Measurements from ENCODE around the gene HS1BP3.

Gene HS1BP3

DNA sequence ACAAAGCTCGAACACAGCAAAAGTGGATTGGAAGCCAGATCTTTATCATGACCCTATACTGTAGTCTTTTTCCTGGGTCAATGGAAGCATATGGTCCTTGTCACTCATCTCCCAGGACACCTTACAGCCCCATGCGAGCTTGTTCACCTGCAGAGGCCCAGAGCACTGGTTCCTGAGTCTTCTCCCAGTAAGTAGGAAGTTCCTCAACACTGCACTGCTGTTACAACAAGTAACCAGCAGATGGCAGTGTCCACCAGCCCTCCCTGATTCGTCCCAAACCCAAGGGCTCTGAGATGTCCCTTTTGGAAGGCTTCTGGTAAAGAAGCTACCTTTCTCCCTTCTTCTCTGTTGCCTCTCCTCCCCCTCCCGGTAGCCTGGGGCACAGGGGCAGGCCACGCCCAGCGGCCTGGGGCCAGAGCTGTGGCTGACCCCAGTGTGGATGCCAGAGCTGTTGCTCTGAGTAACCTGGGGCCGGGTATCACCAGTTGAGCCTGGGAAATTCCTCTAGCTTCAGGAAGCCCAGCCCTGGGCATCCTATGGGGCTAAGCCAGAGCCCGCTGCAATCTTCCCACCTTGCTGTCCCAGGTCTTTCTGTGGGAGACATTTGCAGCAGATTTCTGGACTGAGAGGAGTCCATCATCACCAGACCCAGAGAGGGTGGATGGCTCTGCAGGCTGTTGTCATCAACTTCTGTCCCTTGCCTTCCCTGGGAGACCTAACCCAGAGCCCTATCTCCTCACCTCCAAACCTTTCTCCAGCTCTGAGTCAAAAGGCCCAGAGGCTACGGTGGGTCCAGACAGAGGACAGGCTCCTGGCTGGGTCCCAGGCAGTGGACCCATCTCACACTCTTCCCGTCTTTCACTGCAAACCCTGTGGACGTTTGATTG lies 10.8 kb upstream of the HS1BP3 start:
- peak; percentile 81 for DNase-seq (ENCODE audit: low read depth)
- no peak overlapping the region for H3K4me3 ChIP-seq (ENCODE audit: low read depth, low read length)
- TF ChIP-seq, protein P1, sequence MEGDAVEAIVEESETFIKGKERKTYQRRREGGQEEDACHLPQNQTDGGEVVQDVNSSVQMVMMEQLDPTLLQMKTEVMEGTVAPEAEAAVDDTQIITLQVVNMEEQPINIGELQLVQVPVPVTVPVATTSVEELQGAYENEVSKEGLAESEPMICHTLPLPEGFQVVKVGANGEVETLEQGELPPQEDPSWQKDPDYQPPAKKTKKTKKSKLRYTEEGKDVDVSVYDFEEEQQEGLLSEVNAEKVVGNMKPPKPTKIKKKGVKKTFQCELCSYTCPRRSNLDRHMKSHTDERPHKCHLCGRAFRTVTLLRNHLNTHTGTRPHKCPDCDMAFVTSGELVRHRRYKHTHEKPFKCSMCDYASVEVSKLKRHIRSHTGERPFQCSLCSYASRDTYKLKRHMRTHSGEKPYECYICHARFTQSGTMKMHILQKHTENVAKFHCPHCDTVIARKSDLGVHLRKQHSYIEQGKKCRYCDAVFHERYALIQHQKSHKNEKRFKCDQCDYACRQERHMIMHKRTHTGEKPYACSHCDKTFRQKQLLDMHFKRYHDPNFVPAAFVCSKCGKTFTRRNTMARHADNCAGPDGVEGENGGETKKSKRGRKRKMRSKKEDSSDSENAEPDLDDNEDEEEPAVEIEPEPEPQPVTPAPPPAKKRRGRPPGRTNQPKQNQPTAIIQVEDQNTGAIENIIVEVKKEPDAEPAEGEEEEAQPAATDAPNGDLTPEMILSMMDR (IDR thresholded peaks at IDR 0.05; ENCODE audit: insufficient read depth, low read depth, low read length, missing control alignments) = peak; percentile 97

DNA sequence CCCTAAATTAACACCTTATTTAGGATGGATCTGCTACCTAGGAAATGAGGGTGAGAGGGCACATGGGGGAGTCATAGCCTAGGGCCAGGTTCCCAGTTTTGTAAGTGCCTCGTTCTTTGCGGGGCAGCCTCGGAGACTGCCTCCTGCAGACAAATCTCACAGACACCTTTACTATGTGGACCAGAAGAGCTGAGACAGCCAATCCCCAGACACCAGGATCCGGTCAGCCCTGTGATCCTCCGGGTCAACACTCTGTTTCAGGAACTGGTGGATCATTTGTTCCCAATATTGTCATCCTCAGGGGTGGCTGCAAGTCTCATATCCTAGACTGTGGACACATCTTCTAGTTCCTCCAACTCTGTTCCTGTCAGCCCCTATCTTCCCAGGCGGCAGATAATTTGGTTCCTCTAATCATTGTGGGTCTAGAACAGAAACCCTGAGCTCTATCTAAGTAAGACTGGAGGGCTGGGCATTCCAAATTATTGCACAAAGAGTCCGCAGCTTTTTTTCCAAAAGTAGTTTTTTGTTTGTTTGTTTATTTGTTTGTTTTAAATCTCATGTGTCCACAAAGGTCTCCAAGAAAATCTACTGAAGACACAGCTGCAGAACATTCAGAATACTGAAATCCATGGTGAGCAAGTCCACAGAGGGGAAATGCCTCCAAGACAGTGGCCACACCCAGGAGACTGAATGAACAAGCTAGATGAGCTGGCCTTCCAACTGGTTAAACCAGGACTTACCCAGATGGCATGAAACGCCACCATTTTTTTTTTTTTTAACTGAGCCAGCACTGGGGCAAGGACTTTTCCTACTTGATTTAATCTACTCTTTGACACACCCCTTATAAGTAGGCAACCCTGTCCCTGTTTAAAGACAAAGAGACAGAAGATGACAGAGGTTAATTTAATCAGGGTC lies 9.9 kb upstream of the HS1BP3 start:
- H3K4me3 ChIP-seq (ENCODE audit: low read depth, low read length) = no peak overlapping the region

DNA sequence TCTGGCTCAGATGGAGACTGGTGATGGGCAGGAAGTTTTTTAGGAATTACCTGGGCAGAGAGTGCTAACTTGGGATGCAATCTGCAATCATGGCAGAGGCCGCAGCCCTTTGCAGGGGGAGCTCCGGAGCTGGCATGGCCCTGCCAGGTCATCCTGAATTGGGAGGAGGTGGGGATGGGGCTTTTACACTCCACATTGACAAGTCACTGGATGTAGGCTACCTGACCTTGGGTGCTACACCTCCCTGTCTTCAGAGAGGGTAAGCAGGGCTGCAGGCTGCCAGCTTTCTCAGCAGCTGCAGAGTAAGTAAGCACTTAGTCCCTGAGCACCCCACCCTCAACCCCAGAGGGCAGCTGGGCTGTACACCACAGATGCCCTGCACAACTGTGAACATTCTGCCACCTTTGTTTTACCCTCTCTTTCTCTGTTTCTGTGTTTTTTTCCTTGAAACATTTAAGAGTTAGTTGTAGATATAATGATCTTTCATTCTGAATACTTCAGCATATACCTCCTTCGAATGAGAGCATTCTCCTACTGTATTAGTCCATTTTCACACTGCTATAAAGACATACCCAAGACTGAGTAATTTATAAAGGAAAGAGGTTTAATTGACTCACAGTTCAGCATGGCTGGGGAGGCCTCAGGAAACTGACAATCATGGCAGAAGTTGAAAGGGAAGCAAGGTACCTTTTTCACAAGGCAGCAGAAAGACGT lies 6.8 kb upstream of the HS1BP3 start:
- no peak for DNase-seq (ENCODE audit: low read depth)
- TF ChIP-seq, protein P1 (IDR thresholded peaks at IDR 0.05; ENCODE audit: insufficient read depth, low read depth, low read length, missing control alignments) = no peak
- no peak overlapping the region for H3K4me3 ChIP-seq (ENCODE audit: low read depth, low read length)

More for the DNA sequence above, 9.9 kb upstream of the HS1BP3 start:
- TF ChIP-seq, protein P1 (IDR thresholded peaks at IDR 0.05; ENCODE audit: insufficient read depth, low read depth, low read length, missing control alignments) = no peak
- no peak for DNase-seq (ENCODE audit: low read depth)

DNA sequence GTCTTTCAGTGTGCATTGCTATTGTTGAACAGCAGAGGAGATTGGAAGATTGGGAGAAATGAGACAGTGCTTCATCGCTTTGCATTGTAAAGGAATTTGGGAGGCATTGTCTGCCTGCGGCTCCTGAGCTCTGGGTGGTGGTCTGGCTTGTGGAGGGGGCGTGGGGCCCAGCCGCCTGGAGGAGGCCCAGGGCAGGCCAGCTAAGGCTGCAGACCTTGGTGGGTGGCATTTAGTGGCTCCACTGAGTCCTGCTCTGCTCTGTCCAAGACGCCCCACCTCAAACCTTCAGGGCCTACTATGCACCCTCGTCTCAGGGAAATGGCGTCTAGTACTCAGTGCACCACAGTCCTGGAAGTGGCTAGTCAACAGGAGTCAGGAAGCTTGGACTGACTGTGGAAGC lies 5.7 kb upstream of the HS1BP3 start:
- TF ChIP-seq, protein P1 (IDR thresholded peaks at IDR 0.05; ENCODE audit: insufficient read depth, low read depth, low read length, missing control alignments) = no peak
- DNase-seq (ENCODE audit: low read depth) = no peak
- no peak overlapping the region for H3K4me3 ChIP-seq (ENCODE audit: low read depth, low read length)

DNA sequence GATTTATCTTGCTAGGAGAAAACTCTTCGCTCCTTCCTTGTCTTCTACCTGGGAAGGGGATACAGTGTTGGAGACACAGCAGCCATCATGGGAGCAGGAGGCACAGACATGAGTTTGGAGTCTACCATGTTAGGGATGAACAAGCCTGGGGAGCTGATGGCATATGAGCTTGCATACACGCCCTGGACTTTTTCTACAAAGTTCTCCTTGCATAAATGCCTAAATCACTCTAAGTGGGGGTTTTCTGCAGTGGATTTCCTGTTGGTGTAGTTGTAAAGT lies 3.6 kb upstream of the HS1BP3 start:
- TF ChIP-seq, protein P1 (IDR thresholded peaks at IDR 0.05; ENCODE audit: insufficient read depth, low read depth, low read length, missing control alignments) = no peak
- DNase-seq (ENCODE audit: low read depth) = no peak
- H3K4me3 ChIP-seq (ENCODE audit: low read depth, low read length) = no peak overlapping the region

GRCh38 chr2:20653695-20654534 lies 3.0 kb upstream of the HS1BP3 start:
- TF ChIP-seq, protein P1 (IDR thresholded peaks at IDR 0.05; ENCODE audit: insufficient read depth, low read depth, low read length, missing control alignments) = no peak
- no peak overlapping the region for H3K4me3 ChIP-seq (ENCODE audit: low read depth, low read length)
- DNase-seq (ENCODE audit: low read depth) = no peak

Data from GM12865 (cell line).